Parathyroid adenoma (tissue), 2 donors: ENCODE measurements around the gene RALGAPA1.

ENCODE experiments used
- H2AFZ ChIP-seq: fragments of 300-600 bp; sonication (generic); one replicate; pipeline ENCODE4 v1.7.0; 2017; ENCODE audit warnings: antibody characterized with exemption, mild to moderate bottlenecking
- H3K27ac ChIP-seq: fragments of 300-600 bp; sonication (generic); one replicate; pipeline ENCODE4 v1.7.0; 2017
- H3K27me3 ChIP-seq: fragments of 300-600 bp; sonication (generic); one replicate; pipeline ENCODE4 v1.7.0; 2017; ENCODE audit warnings: low read length; ENCODE audit not compliant: control insufficient read depth, insufficient read depth
- H3K36me3 ChIP-seq: fragments of 300-600 bp; sonication (generic); one replicate; pipeline ENCODE4 v1.7.0; 2017; ENCODE audit warnings: low read length; ENCODE audit not compliant: control insufficient read depth, insufficient read depth
- H3K4me1 ChIP-seq: fragments of 300-600 bp; sonication (generic); one replicate; pipeline ENCODE4 v1.7.0; 2017; ENCODE audit warnings: control low read depth
- H3K4me2 ChIP-seq: fragments of 300-600 bp; sonication (generic); one replicate; pipeline ENCODE4 v1.7.0; 2017; ENCODE audit warnings: low read length
- H3K4me3 ChIP-seq: fragments of 300-600 bp; sonication (generic); one replicate; pipeline ENCODE4 v1.7.0; 2017; ENCODE audit warnings: low read depth, low read length
- H3K79me2 ChIP-seq: fragments of 300-600 bp; sonication (generic); one replicate; pipeline ENCODE4 v1.7.0; 2017; ENCODE audit warnings: control low read depth
- H3K9ac ChIP-seq: fragments of 300-600 bp; sonication (generic); one replicate; pipeline ENCODE4 v1.7.0; 2017; ENCODE audit warnings: mild to moderate bottlenecking
- H3K9me3 ChIP-seq: fragments of 300-600 bp; sonication (generic); one replicate; pipeline ENCODE4 v1.7.0; 2017; ENCODE audit warnings: low read length; ENCODE audit not compliant: control insufficient read depth
- TF ChIP-seq, protein P1 (sequence below): fragments of 300-600 bp; sonication (generic); IDR thresholded peaks from one replicate; pipeline ENCODE4 v1.7.0; 2017; ENCODE audit warnings: antibody characterized with exemption, mild to moderate bottlenecking
- donor health status: primary hyperparathyroidism.

RALGAPA1 gene

GRCh38 chr14:35750202-35750904 lies 58.7 kb downstream of the RALGAPA1 start:
- Histone ChIP-seq H3K79me2 (no peaks in the 10 kb centered on the region), H3K4me1 (no peaks in the 10 kb centered on the region), H3K4me2 (no peak overlapping the region), H3K9ac (no peak overlapping the region), H2AFZ (no peak overlapping the region), H3K36me3 (no peaks in the 10 kb centered on the region), H3K9me3 (no peaks in the 10 kb centered on the region), H3K4me3 (no peak overlapping the region), H3K27me3 (no peaks in the 10 kb centered on the region), H3K27ac (no peak overlapping the region)
- TF ChIP-seq, protein P1, sequence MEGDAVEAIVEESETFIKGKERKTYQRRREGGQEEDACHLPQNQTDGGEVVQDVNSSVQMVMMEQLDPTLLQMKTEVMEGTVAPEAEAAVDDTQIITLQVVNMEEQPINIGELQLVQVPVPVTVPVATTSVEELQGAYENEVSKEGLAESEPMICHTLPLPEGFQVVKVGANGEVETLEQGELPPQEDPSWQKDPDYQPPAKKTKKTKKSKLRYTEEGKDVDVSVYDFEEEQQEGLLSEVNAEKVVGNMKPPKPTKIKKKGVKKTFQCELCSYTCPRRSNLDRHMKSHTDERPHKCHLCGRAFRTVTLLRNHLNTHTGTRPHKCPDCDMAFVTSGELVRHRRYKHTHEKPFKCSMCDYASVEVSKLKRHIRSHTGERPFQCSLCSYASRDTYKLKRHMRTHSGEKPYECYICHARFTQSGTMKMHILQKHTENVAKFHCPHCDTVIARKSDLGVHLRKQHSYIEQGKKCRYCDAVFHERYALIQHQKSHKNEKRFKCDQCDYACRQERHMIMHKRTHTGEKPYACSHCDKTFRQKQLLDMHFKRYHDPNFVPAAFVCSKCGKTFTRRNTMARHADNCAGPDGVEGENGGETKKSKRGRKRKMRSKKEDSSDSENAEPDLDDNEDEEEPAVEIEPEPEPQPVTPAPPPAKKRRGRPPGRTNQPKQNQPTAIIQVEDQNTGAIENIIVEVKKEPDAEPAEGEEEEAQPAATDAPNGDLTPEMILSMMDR = no peak

DNA sequence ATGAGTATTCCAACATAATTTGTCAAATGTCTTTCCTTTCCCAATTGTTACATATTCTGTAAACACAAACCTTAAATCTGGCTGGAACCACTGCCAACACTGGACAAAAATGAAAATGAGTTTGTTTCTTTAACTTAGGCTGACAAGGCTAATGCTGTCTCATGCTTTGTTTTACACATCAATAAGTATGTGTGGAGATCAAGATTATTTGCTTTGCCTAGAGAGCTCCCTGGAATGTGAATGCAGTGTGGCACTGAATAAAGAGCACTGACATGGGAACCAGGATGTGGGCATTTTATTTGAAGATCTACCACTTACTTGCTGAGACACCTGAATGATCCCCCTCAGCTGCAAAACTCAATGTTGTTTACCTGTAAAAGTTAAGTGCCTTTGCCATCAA lies 61.7 kb downstream of the RALGAPA1 start:
- no peaks in the 10 kb centered on the region for H3K9me3 ChIP-seq
- no peaks in the 10 kb centered on the region for H3K79me2 ChIP-seq
- no peak overlapping the region for H2AFZ ChIP-seq
- H3K4me1 ChIP-seq = no peaks in the 10 kb centered on the region
- H3K4me2 ChIP-seq = no peak overlapping the region
- no peak overlapping the region for H3K9ac ChIP-seq
- no peak overlapping the region for H3K4me3 ChIP-seq
- no peaks in the 10 kb centered on the region for H3K36me3 ChIP-seq
- no peak overlapping the region for H3K27ac ChIP-seq
- TF ChIP-seq, protein P1 = no peak
- H3K27me3 ChIP-seq = no peaks in the 10 kb centered on the region

GRCh38 chr14:35742442-35742841 lies 66.7 kb downstream of the RALGAPA1 start:
- no peak overlapping the region for H3K27ac ChIP-seq
- no peaks in the 10 kb centered on the region for H3K9me3 ChIP-seq
- H2AFZ ChIP-seq = no peak overlapping the region
- TF ChIP-seq, protein P1 = no peak
- H3K27me3 ChIP-seq = no peaks in the 10 kb centered on the region
- no peaks in the 10 kb centered on the region for H3K4me1 ChIP-seq
- no peak overlapping the region for H3K9ac ChIP-seq
- H3K36me3 ChIP-seq = no peaks in the 10 kb centered on the region
- H3K79me2 ChIP-seq = no peaks in the 10 kb centered on the region
- H3K4me3 ChIP-seq = no peak overlapping the region
- no peak overlapping the region for H3K4me2 ChIP-seq

DNA sequence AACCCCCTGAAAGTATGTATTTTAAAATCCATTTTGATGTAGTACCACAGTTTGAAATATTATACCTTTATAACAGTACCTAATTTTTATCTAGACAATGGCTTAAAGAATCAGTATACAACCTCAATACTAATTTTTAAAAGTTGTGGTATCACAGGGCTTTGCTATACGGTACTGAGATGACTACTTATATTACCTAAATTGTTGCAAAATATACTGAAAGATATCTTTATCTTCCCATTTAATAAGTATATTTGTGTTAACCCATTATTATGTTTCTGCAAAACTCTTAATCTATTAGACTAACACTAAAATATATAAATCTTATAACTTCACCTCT lies 67.1 kb downstream of the RALGAPA1 start:
- TF ChIP-seq, protein P1 = no peak
- Histone ChIP-seq H3K9me3 (no peaks in the 10 kb centered on the region), H3K4me1 (no peaks in the 10 kb centered on the region), H3K4me3 (no peak overlapping the region), H3K9ac (no peak overlapping the region), H3K79me2 (no peaks in the 10 kb centered on the region), H2AFZ (no peak overlapping the region), H3K27me3 (no peaks in the 10 kb centered on the region), H3K36me3 (no peaks in the 10 kb centered on the region), H3K27ac (no peak overlapping the region), H3K4me2 (no peak overlapping the region)

DNA sequence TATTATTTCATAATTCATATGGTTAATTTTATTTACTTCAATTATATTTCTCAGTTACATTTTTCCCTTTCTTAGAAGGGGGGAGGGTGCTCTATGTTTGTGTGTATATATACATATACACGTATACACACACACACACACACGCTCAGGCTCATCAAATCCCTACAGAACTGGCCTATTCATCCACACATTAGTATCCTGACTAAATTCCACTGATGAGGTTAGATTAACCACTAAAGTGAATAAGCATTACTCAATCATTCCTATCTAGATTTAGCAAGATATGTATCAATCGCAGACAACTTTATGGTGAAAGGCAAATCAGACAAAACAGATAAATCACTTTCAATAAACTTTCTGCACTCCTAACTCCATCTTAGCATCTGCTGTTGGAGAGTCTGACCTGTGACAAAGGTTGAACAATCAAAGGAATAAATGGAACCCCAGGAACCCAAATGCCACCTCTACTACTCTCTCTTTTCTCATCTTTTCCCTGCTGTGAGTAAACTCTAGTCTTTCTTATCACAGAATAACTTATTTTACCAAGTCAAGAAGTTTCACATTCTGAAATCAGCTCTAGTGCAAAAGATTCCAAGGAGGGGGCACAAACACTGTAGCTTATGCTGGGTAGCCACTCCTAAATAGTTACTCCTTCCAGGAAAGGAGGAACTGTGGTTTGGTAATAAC lies 67.6 kb downstream of the RALGAPA1 start:
- H3K36me3 ChIP-seq = no peaks in the 10 kb centered on the region
- H2AFZ ChIP-seq = no peak overlapping the region
- no peak overlapping the region for H3K27ac ChIP-seq
- H3K9me3 ChIP-seq = no peaks in the 10 kb centered on the region
- H3K79me2 ChIP-seq = no peaks in the 10 kb centered on the region
- TF ChIP-seq, protein P1 = no peak
- no peaks in the 10 kb centered on the region for H3K27me3 ChIP-seq
- no peak overlapping the region for H3K9ac ChIP-seq
- no peak overlapping the region for H3K4me3 ChIP-seq
- no peak overlapping the region for H3K4me2 ChIP-seq
- no peaks in the 10 kb centered on the region for H3K4me1 ChIP-seq
